Renal pelvis (tissue), 4 donors: Measurements from ENCODE around the gene CKS2. TPM values are rescaled to one million over a fixed set of nuclear protein-coding genes. Genes with fewer than 3 reads are reported as not detected.
"Not testable (repeated sequence)": the region's sequence is repeated elsewhere in the genome, so short reads cannot be mapped to it uniquely, and the experiment has no call there.

Experiments
- DNase-seq: peaks from one replicate; pipeline ENCODE4 v3.0.0-alpha.2; 2013
- polyA plus RNA-seq, 3 donors: library from polyadenylated mRNA; unstranded; fragments of 120-200 nt; gene quantifications; one replicate each; pipeline ENCODE4 v1.2.1, GENCODE V29; 2013; ENCODE audit not compliant: insufficient read length in 3 of 3

The CKS2 gene
- polyA plus RNA-seq, 3 donors = 72.5 to 109 (median 84.6) TPM

- DNase-seq = not testable (repeated sequence)
Measured at GRCh38 chr9:89343812-89344211, 32.8 kb downstream of the CKS2 start.

DNA sequence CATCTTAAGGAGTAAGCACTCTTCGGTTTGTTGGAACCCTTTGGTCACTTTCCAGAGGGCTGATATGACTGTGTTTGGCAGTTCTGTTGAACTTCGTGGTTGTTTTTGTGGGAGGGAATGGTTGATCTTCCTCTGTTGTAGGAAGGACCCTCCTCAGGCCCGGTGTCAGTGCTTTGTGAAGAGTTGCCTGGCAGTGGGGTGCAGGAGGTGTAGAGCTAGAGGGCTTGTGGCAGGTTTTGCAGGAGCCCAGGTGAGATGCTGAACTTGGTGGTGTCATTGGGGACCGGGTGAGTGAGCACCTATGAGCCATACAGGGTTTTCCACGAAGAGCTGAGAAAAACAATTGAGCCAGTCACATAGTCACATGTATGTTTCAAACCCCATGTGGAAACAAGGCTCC lies 34.5 kb downstream of the CKS2 start:
- DNase-seq = no peak

GRCh38 chr9:89346696-89347095 lies 35.7 kb downstream of the CKS2 start:
- no peak for DNase-seq

- DNase-seq = no peak
Measured at GRCh38 chr9:89347651-89348050, 36.7 kb downstream of the CKS2 start.

GRCh38 chr9:89349607-89350006 lies 38.6 kb downstream of the CKS2 start:
- no peak for DNase-seq

DNA sequence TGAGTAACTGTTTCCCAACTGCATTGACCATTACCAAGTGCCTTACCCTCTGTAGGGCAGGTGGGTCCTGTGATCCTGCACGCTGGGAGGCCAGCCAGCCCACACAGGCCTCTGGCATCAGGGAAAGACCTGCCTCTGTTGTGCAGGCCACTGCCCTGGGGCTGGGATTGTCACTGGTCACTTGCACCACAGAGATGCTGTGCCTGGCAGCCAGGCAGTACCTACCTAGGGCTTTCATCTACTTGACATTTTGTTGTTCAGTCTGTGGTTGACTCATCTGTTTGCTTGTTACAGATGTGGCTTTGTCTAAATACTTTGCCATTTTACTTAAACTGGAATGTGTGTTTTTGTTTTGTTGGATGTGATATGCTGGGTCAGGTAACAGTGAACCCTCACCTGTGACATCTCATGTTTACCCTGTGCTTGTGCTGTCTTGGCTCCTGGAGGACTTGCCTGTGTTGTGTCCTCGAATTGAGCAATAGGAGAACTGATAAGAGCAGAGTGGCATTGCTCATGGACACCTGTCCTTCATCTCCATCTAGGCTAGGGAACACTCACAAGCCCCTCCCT lies 40.1 kb downstream of the CKS2 start:
- DNase-seq = no peak

DNA sequence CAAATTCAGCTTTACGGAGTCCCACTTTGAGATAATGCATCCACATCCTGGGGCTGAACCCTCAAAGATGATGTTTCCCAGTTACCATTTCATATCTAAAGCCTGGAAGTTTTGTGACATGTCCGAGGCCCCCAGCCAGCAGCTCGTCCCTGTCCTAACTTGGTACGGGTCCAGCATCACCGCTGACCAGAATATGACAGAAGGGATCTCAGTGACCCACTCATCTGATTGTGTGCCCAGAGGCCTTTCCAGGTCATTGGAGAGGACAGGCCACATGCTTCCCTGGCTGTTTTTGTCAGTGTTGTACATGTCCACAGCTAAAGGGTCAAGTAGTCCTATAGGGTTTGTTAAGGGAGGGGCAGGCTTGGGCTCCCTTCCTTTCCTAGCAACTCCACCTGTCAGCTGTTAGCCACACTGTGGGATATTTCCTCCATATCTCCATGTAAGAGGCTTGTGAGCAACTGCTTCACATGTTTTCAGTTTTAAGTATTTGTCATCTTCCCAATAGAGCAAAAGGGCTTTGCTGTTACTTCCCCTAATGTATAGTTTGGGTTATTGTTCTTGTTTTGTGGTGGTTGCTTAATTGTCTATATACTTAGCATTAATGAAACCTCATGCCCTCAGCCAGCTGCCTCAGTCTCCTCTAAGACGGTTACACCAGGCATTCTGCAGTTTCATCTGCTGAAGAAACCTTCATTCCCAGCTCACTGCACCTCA lies 40.7 kb downstream of the CKS2 start:
- DNase-seq = no peak

DNA sequence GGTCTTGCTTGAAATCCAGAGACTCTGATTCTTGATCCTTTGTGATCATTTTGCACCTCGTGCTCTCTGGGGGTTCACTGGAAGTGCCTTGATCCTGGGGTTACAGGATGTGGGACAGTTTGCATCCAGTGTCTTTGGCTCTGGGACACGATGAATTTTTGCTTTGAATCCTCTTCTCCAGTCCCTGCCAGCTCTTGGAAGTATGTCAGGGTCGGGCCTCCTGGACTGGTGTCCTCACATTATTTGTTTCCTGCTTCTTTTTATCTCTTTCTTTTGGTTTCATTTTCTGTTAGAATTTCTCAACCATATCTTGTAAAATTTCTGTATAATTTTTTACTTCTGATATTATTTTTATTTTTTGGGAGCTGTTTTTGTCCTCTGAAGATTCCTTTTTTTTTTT lies 41.5 kb downstream of the CKS2 start:
- no peak for DNase-seq

- DNase-seq = no peak
Measured at GRCh38 chr9:89352874-89353649, 42.1 kb downstream of the CKS2 start.

- no peak for DNase-seq
Measured at GRCh38 chr9:89353989-89354388, 43.0 kb downstream of the CKS2 start.

- DNase-seq = no peak
Measured at GRCh38 chr9:89354471-89354870, 43.5 kb downstream of the CKS2 start.

DNA sequence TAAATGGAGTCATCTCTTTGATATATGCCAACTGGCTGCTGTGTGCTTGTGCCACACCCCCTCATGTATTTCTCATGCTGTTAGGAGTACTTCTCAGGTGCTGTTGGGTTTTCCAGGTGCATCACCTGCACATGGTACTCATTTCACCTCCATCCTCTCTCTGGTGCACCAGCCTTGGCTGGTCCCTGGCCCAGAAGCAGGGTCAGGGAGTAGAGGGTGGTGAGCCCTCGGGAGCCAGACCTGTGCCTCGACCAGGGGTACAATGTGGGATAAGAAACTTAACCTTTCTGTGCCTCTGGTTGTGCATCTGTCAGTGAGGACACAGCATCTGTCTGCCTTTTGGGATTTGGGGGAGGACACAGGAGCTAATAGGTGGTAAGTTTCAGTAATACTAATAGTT lies 45.8 kb downstream of the CKS2 start:
- DNase-seq = no peak

DNA sequence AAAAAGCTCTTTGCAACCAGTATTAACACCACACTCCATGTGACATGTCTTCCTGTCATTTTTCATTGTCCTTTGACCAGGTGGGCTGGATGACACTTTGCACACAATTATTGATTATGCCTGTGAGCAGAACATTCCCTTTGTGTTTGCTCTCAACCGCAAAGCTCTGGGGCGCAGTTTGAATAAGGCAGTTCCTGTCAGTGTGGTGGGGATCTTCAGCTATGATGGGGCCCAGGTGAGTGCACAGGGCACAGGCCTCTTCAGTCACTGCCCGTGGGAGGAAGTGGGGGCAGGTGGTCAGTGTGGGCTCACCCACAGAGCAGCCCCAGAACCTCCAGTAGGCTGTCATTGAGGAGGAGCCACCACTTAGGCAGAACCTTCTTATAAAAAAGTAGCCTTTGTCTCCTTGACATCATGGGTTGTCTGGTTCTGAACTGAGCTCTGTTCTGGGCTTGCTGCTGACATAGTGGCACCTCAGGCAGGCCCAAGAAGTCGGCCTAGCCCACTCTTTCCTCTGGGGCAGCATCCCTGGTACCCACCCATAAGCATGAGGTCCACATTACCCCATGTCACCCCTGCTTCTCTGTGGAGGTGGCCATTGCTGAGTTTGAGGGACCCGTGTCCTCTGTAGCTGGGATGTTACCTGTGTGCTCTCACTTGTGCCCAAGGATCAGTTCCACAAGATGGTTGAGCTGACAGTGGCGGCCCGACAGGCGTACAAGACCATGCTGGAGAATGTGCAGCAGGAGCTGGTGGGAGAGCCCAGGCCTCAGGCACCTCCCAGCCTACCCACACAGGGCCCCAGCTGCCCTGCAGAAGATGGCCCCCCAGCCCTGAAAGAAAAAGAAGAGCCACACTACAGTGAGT lies 46.6 kb downstream of the CKS2 start:
- DNase-seq = no peak

DNA sequence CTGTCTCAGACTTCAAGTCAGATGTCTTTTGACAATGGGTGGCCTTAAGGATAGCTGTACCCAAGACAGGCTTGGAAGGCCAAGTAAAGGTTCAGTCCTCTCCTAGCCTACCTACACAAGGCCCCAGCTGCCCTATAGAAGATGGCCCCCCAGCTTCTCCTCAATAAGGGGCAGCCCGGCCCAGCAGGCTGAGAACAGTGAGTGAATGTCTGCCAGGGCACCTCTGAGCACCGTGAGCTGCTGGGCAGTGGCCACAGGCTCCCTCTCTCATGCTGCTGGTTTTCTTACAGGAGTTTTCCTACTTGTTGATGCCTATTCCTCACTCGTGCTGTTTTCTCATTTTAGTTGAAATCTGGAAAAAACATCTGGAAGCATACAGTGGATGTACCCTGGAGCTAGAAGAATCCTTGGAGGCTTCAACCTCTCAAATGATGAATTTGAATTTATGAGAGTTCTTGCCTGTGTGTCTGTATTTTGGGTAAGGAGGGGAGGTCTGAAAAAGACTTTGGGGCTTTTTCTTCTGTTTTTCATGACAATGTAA lies 47.5 kb downstream of the CKS2 start:
- no peak for DNase-seq

DNA sequence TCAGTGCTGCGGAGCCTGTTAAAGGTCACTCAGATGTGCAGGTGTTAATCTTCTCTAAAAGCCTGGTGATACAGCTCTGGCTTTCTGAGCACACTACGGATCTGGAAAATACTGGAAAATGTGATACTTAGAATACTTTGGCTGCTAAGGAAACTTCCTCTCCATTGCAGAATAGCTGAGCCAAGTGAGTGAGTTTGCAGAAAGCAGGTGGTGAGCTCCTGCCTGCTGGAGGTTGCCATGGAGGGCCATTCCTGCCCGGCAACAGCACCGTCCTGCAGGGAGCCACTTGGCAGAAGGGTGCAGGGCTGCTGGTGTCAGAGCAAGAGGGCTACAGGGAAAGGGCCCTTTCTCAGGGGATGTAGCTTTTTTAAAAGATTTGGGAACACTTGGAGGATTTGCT lies 48.0 kb downstream of the CKS2 start:
- DNase-seq = no peak

DNA sequence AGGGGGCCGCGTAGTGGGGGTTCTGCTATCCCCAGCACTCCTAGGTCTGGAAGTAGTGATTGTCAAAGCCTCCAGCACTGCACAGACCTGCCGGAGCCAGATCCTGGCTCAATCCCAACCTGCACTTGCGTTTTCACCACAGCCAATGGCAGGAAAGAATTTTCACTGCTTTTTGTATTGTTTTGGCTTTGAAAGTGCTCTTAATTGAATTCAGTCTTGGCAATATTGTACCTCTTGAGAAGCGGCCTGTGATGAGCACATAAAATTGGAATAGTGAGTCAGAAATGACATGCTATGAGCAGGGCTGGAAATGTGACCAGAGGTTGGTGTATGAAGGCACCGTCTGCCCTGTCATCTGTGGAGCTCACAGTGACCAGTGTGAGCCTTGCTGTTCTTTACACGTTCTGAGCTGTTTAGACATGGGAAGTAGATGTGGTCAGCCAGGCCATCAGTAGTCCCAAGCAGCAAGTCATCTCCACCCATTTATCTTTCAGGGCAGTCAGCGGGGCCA lies 48.8 kb downstream of the CKS2 start:
- DNase-seq = no peak

- DNase-seq = no peak
Measured at GRCh38 chr9:89360465-89360864, 49.5 kb downstream of the CKS2 start.

- no peak for DNase-seq
Measured at GRCh38 chr9:89361031-89361430, 50.0 kb downstream of the CKS2 start.

- no peak for DNase-seq
Measured at GRCh38 chr9:89361816-89362646, 51.0 kb downstream of the CKS2 start.

GRCh38 chr9:89362647-89363310 lies 51.8 kb downstream of the CKS2 start:
- DNase-seq = no peak
